GM12875 (cell line): ENCODE measurements around the gene LPAR3.

Experiments
- H3K4me3 ChIP-seq: one replicate; pipeline ENCODE4 v1.5.1; 2011; ENCODE audit warnings: low read depth, low read length, control low read depth
- CTCF ChIP-seq: IDR thresholded peaks from 2 replicates; pipeline ENCODE4 v1.5.1; 2011; ENCODE audit warnings: low read depth, mild to moderate bottlenecking, control low read depth, inconsistent platforms, low read length, moderate library complexity, borderline replicate concordance; ENCODE audit not compliant: insufficient read depth

Gene LPAR3

GRCh38 chr1:84857906-84858305 lies 35.1 kb downstream of the LPAR3 start:
- H3K4me3 ChIP-seq, result no peak overlapping the region
- TF ChIP-seq CTCF, result no peak

GRCh38 chr1:84856726-84857270 lies 36.2 kb downstream of the LPAR3 start:
- no peak for TF ChIP-seq CTCF
- H3K4me3 ChIP-seq, result no peak overlapping the region

- no peak overlapping the region for H3K4me3 ChIP-seq
- TF ChIP-seq CTCF, result no peak
Observed at GRCh38 chr1:84855691-84856630, 37.0 kb downstream of the LPAR3 start.

GRCh38 chr1:84855168-84855567 lies 37.8 kb downstream of the LPAR3 start:
- H3K4me3 ChIP-seq, result no peak overlapping the region
- no peak for TF ChIP-seq CTCF

- no peak overlapping the region for H3K4me3 ChIP-seq
- TF ChIP-seq CTCF, result no peak
Observed at GRCh38 chr1:84853741-84854721, 39.0 kb downstream of the LPAR3 start.

GRCh38 chr1:84851839-84852238 lies 41.2 kb downstream of the LPAR3 start:
- no peak overlapping the region for H3K4me3 ChIP-seq
- no peak for TF ChIP-seq CTCF
